Right ventricle myocardium inferior (tissue), 1 donor: ENCODE data around the gene AS3MT. TPM values are rescaled to one million over a fixed set of nuclear protein-coding genes. Genes with fewer than 3 reads are reported as not detected.
"Not testable (repeated sequence)": the region's sequence is repeated elsewhere in the genome, so short reads cannot be mapped to it uniquely, and the experiment has no call there.

ENCODE experiments used
- ATAC-seq: fragments of 200-7000 bp; cut with Tn5 transposase; one replicate; pipeline ENCODE4 v1.9.1; 2020; ENCODE audit warnings: mild to moderate bottlenecking, moderate library complexity
- DNase-seq: peaks from one replicate; pipeline ENCODE4 v3.0.0; 2021; ENCODE audit errors: missing footprints
- intact Hi-C: fragments of 100-400 bp; cut with DNase I; formaldehyde crosslinking; loops from one replicate; pipeline ENCODE4 v1.11.0; 2022
- total RNA-seq: library from RNA; stranded (reverse); fragmentation: NEBNext Ultra II Directional; extraction: Animal tissue kit (Norgen Biotek cat#: 25700); gene quantifications from one replicate; pipeline ENCODE4 v1.2.1, GENCODE V29; 2021
- donor health status: DM: no; HTN: yes; CAD: no; lungs with severe emphysema.

Gene AS3MT
- total RNA-seq, 1 donor from 2014 or later: 14.6 TPM

GRCh38 chr10:102914781-102915180, 45.5 kb downstream of the AS3MT start:
- DNase-seq: no peak
- intact Hi-C loops: loop anchor here (10.0 kb wide), 1 partner anchor 450 kb away; the partner anchor contains the start of gene TAF5
- ATAC-seq: no peak

GRCh38 chr10:102916173-102916572, 46.9 kb downstream of the AS3MT start:
- ATAC-seq (no peak), DNase-seq (no peak)
- intact Hi-C loops: loop anchor here (10.0 kb wide), 1 partner anchor 449 kb away; the partner anchor contains the start of gene TAF5

GRCh38 chr10:102917314-102917961, 48.2 kb downstream of the AS3MT start:
- intact Hi-C loops: loop anchor here (1.0 to 10.0 kb wide), 4 partner anchors 152 to 447 kb away; partner anchors contain the start of gene TAF5
- peak; percentile 93 for DNase-seq

GRCh38 chr10:102917962-102918816, 48.9 kb downstream of the AS3MT start, which contains the start of gene CNNM2:
Gene CNNM2 (plus strand): TSS chr10:102918294. CDS start chr10:102918481, 187 bp downstream.
- DNase-seq (peak; percentile 100), ATAC-seq (peak; percentile 98)
- intact Hi-C loops: loop anchor here (1.0 to 10.0 kb wide), 4 partner anchors 151 to 447 kb away; partner anchors contain the start of gene TAF5

More at GRCh38 chr10:102917314-102917961, 48.2 kb downstream of the AS3MT start:
- ATAC-seq: peak; percentile 82

GRCh38 chr10:102918817-102919245, 49.6 kb downstream of the AS3MT start:
- DNase-seq (peak; percentile 62), ATAC-seq (no peak)
- intact Hi-C loops: loop anchor here (10.0 kb wide), 1 partner anchor 446 kb away; the partner anchor contains the start of gene TAF5

- intact Hi-C loops: loop anchor here (10.0 kb wide), 1 partner anchor 445 kb away; the partner anchor contains the start of gene TAF5
- DNase-seq (peak; percentile 64), ATAC-seq (no peak)
Observed at GRCh38 chr10:102919246-102919959, 50.1 kb downstream of the AS3MT start.

GRCh38 chr10:102919992-102920739, 50.9 kb downstream of the AS3MT start:
- no peak for ATAC-seq
- intact Hi-C loops: loop anchor here (10.0 kb wide), 1 partner anchor 445 kb away; the partner anchor contains the start of gene TAF5
- DNase-seq: no peak

- intact Hi-C loops: no loop called here
- DNase-seq: no peak
- ATAC-seq: no peak
Observed at GRCh38 chr10:102923601-102924000, 54.3 kb downstream of the AS3MT start.

GRCh38 chr10:102926842-102927241, 57.6 kb downstream of the AS3MT start:
- no peak for ATAC-seq
- intact Hi-C loops: no loop called here
- no peak for DNase-seq

- DNase-seq (no peak), ATAC-seq (no peak)
- intact Hi-C loops: no loop called here
Observed at GRCh38 chr10:102927311-102928010, 58.2 kb downstream of the AS3MT start.

GRCh38 chr10:102928442-102928841, 59.2 kb downstream of the AS3MT start:
- not testable (repeated sequence) for ATAC-seq, DNase-seq

GRCh38 chr10:102930720-102931119, 61.5 kb downstream of the AS3MT start:
- ATAC-seq (no peak), DNase-seq (no peak)
- intact Hi-C loops: no loop called here

More at GRCh38 chr10:102928442-102928841, 59.2 kb downstream of the AS3MT start:
- intact Hi-C loops: not testable (repeated sequence)

GRCh38 chr10:102931643-102932042, 62.4 kb downstream of the AS3MT start:
- ATAC-seq: no peak
- DNase-seq: no peak
- intact Hi-C loops: no loop called here

- ATAC-seq (no peak), DNase-seq (no peak)
- intact Hi-C loops: no loop called here
Observed at GRCh38 chr10:102935505-102935904, 66.2 kb downstream of the AS3MT start.

GRCh38 chr10:102935939-102936605, 66.8 kb downstream of the AS3MT start:
- intact Hi-C loops: no loop called here
- DNase-seq (no peak), ATAC-seq (no peak)

GRCh38 chr10:102941401-102941800, 72.1 kb downstream of the AS3MT start:
- intact Hi-C loops: no loop called here
- DNase-seq (no peak), ATAC-seq (no peak)

GRCh38 chr10:102945449-102945848, 76.2 kb downstream of the AS3MT start:
- no peak for ATAC-seq
- no peak for DNase-seq
- intact Hi-C loops: no loop called here
